Caco-2 (cell line): ENCODE data around the gene ANO1. TPM values are rescaled to one million over a fixed set of nuclear protein-coding genes. Genes with fewer than 3 reads are reported as not detected.

Source experiments
- BruUV-seq: library from RNA; stranded (reverse); fragments of 400-500 nt; replicated peaks from 2 replicates; lab custom pipeline; 2021; lab: Mats Ljungman, UMichigan
- CTCF ChIA-PET: fragments of 300-600 bp; sonication (Branson Sonifier 250); formaldehyde crosslinking; loops from one replicate; lab custom pipeline; 2022; ENCODE audit warnings: antibody characterized with exemption; lab: Charles Lee
- POLR2A ChIA-PET: fragments of 300-600 bp; sonication (Branson Sonifier 250); formaldehyde crosslinking; loops from one replicate; lab custom pipeline; 2022; ENCODE audit warnings: antibody characterized with exemption; lab: Charles Lee
- DNase-seq, 2 experiments: peaks; one replicate each; pipeline versions ENCODE4 v3.0.0 to v3.0.0-alpha.2; 2020 to 2022
- H3K27me3 ChIP-seq: replicated peaks from 2 replicates; pipeline ENCODE4 v1.6.0; 2011; ENCODE audit warnings: low read length; ENCODE audit not compliant: control insufficient read depth, insufficient read depth
- H3K36me3 ChIP-seq: 2 replicates; pipeline ENCODE4 v1.5.1; 2011; ENCODE audit warnings: low read length; ENCODE audit not compliant: control insufficient read depth, insufficient read depth
- H3K4me1 ChIP-seq: fragments of 250-450 bp; sonication (Bioruptor Pico); 2 replicates; pipeline ENCODE4 v1.5.1; 2020; ENCODE audit warnings: mild to moderate bottlenecking
- H3K4me3 ChIP-seq: 2 replicates; pipeline ENCODE4 v1.5.1; 2011; ENCODE audit warnings: low read depth, mild to moderate bottlenecking, control low read depth, low read length
- H3K9me3 ChIP-seq: fragments of 250-450 bp; sonication (Bioruptor Pico); 2 replicates; pipeline ENCODE4 v1.5.1; 2020; ENCODE audit warnings: mild to moderate bottlenecking, moderate library complexity
- H3K27ac Mint-ChIP-seq: one replicate; pipeline ENCODE4 v1.8.0; 2022; ENCODE audit warnings: mixed read lengths; ENCODE audit not compliant: unreplicated experiment
- H3K27me3 Mint-ChIP-seq: one replicate; pipeline ENCODE4 v1.8.0; 2022; ENCODE audit warnings: mixed read lengths; ENCODE audit not compliant: insufficient read depth, unreplicated experiment
- H3K36me3 Mint-ChIP-seq: one replicate; pipeline ENCODE4 v1.8.0; 2022; ENCODE audit warnings: mild to moderate bottlenecking, mixed read lengths; ENCODE audit not compliant: insufficient read depth, unreplicated experiment
- H3K4me1 Mint-ChIP-seq: one replicate; pipeline ENCODE4 v1.8.0; 2022; ENCODE audit warnings: low read depth, mixed read lengths; ENCODE audit not compliant: unreplicated experiment
- H3K4me3 Mint-ChIP-seq: one replicate; pipeline ENCODE4 v1.8.0; 2022; ENCODE audit warnings: mild to moderate bottlenecking, moderate library complexity, mixed read lengths; ENCODE audit not compliant: unreplicated experiment
- H3K9me3 Mint-ChIP-seq: one replicate; pipeline ENCODE4 v1.8.0; 2022; ENCODE audit warnings: mixed read lengths; ENCODE audit not compliant: unreplicated experiment
- CTCF ChIP-seq, 2 experiments: fragments of 200-600 bp in 1 of 2; IDR thresholded peaks; 1 replicate in 1 of 2; 2 replicates in 1 of 2; pipeline versions ENCODE4 v1.5.1 to v1.8.0; 2011 to 2022; ENCODE audit warnings: antibody characterized with exemption in 1 of 2, control low read depth in 1 of 2, inconsistent platforms in 1 of 2, low read depth in 1 of 2, low read length in 1 of 2, mild to moderate bottlenecking in 1 of 2, moderate library complexity in 1 of 2; ENCODE audit not compliant: insufficient read depth in 1 of 2, severe bottlenecking in 1 of 2, unreplicated experiment in 1 of 2
- intact Hi-C: fragments of 100-400 bp; cut with micrococcal nuclease; formaldehyde crosslinking; loops from one replicate; pipeline ENCODE4 v1.10.0; 2022; ENCODE audit not compliant: unreplicated experiment
- total RNA-seq: library from RNA; stranded (reverse); gene quantifications from 2 replicates; pipeline ENCODE4 v1.2.3, GENCODE V29; 2022

The ANO1 gene
- total RNA-seq, 1 experiment from 2014 or later = 8.4 TPM

GRCh38 chr11:70193411-70194292 is 115.5 kb downstream of the ANO1 start:
- H3K4me3 Mint-ChIP-seq = no peak overlapping the region
- H3K36me3 Mint-ChIP-seq = peaks cover 4% of the 10 kb centered on the region
- no peak overlapping the region for H3K27ac Mint-ChIP-seq
- ChIA-PET POLR2A (no interaction called here), CTCF (no interaction called here)
- Histone ChIP-seq H3K27me3 (no peaks in the 10 kb centered on the region), H3K36me3 (no peaks in the 10 kb centered on the region), H3K9me3 (no peaks in the 10 kb centered on the region), H3K4me1 (no peaks in the 10 kb centered on the region), H3K4me3 (no peak overlapping the region)
- no TSS peak for BruUV-seq
- no peak for DNase-seq
- H3K9me3 Mint-ChIP-seq = no peaks in the 10 kb centered on the region
- H3K4me1 Mint-ChIP-seq = no peaks in the 10 kb centered on the region
- intact Hi-C loops = no loop called here
- no peaks in the 10 kb centered on the region for H3K27me3 Mint-ChIP-seq
- TF ChIP-seq CTCF (IDR thresholded peaks at IDR 0.05; ENCODE audit: insufficient read depth in 1 of 2, low read depth in 1 of 2, low read length in 1 of 2, severe bottlenecking in 1 of 2, unreplicated experiment in 1 of 2) = no peak

- ChIA-PET POLR2A (no interaction called here), CTCF (interaction anchor here (0.8 to 2.7 kb wide), 9 partner anchors 58 to 499 kb away, joined by 3 to 23 read pairs (median 6); no protein-coding TSS in a partner anchor)
- Mint-ChIP-seq H3K4me1 (no peaks in the 10 kb centered on the region), H3K27me3 (no peaks in the 10 kb centered on the region), H3K4me3 (no peak overlapping the region), H3K9me3 (no peaks in the 10 kb centered on the region), H3K36me3 (peaks cover 4% of the 10 kb centered on the region), H3K27ac (no peak overlapping the region)
- DNase-seq = no peak
- Histone ChIP-seq H3K4me3 (no peak overlapping the region), H3K4me1 (peaks cover 2% of the 10 kb centered on the region; the same call in 1 of the 2 replicates), H3K36me3 (no peaks in the 10 kb centered on the region), H3K9me3 (peaks cover 1% of the 10 kb centered on the region; the same call in 1 of the 2 replicates), H3K27me3 (no peaks in the 10 kb centered on the region)
- intact Hi-C loops = loop anchor here (5.0 kb wide), 2 partner anchors 108 to 508 kb away; no protein-coding TSS in a partner anchor
- no peak for TF ChIP-seq CTCF (IDR thresholded peaks at IDR 0.05; ENCODE audit: insufficient read depth in 1 of 2, low read depth in 1 of 2, low read length in 1 of 2, severe bottlenecking in 1 of 2, unreplicated experiment in 1 of 2)
- no TSS peak for BruUV-seq
These were observed 117.0 kb downstream of the ANO1 start for GRCh38 chr11:70194792-70195791.
